Esophagus muscularis mucosa (tissue), 3 donors: ENCODE data around the gene PTPRN2.

Source experiments
- CTCF ChIP-seq, 3 experiments: fragments of 200-600 bp in 2 of 3; fragments of 450-650 bp in 1 of 3; sonication (generic) in 2 of 3; IDR thresholded peaks; one replicate each; pipeline ENCODE4 v1.5.1; 2017 to 2019; ENCODE audit warnings: antibody characterized with exemption in 3 of 3, mild to moderate bottlenecking in 2 of 3, moderate library complexity in 1 of 3
- POLR2A ChIP-seq: fragments of 450-650 bp; IDR thresholded peaks from one replicate; pipeline ENCODE4 v1.6.1; 2017; ENCODE audit warnings: antibody characterized with exemption, moderate library complexity, mild to moderate bottlenecking, low read depth
- POLR2AphosphoS5 ChIP-seq, 2 donors: sonication (generic); formaldehyde crosslinking; IDR thresholded peaks; one replicate each; pipeline ENCODE4 v1.6.1; 2017; ENCODE audit warnings: antibody characterized with exemption in 2 of 2

GRCh38 chr7:157971501-157971900, 616.1 kb downstream of the PTPRN2 start:
- TF ChIP-seq CTCF (IDR thresholded peaks at IDR 0.05) (no peak), POLR2A (no peak), POLR2AphosphoS5 (IDR thresholded peaks at IDR 0.05) (no peak)
